ENCODE results near the gene SLC25A2. TPM values are rescaled to one million over a fixed set of nuclear protein-coding genes. Genes with fewer than 3 reads are reported as not detected.
"Not testable (repeated sequence)": the region's sequence is repeated elsewhere in the genome, so short reads cannot be mapped to it uniquely, and the experiment has no call there.

The SLC25A2 gene
- total RNA-seq = 0.25 and 0.59 TPM in 2 replicates

- intact Hi-C loops (cut with micrococcal nuclease) = no loop called here
Measured at GRCh38 chr5:141303756-141304155, at the start of gene SLC25A2. Gene SLC25A2, minus strand, starts transcription at chr5:141304049. Its CDS starts 184 bp downstream, at chr5:141303865.

- intact Hi-C loops (cut with micrococcal nuclease) = no loop called here
Measured at GRCh38 chr5:141351591-141351990, 47.7 kb upstream of the SLC25A2 start.

- intact Hi-C loops (cut with micrococcal nuclease) = no loop called here
Measured at GRCh38 chr5:141349917-141350619, 46.2 kb upstream of the SLC25A2 start, which contains the start of gene PCDHGB1. Gene PCDHGB1, plus strand, starts transcription at chr5:141350099. Its CDS starts 162 bp downstream, at chr5:141350261.

- intact Hi-C loops (cut with micrococcal nuclease) = not testable (repeated sequence)
Measured at GRCh38 chr5:141346017-141346416, 42.2 kb upstream of the SLC25A2 start.

GRCh38 chr5:141345327-141345726 is 41.5 kb upstream of the SLC25A2 start:
- intact Hi-C loops (cut with micrococcal nuclease) = no loop called here

GRCh38 chr5:141343953-141344463 is 40.2 kb upstream of the SLC25A2 start:
- intact Hi-C loops (cut with micrococcal nuclease) = no loop called here

GRCh38 chr5:141343242-141343952 is 39.5 kb upstream of the SLC25A2 start, which contains the start of gene PCDHGA3:
Gene PCDHGA3, plus strand, starts transcription at chr5:141343829. Its CDS starts 205 bp downstream, at chr5:141344034.
- intact Hi-C loops (cut with micrococcal nuclease) = no loop called here

GRCh38 chr5:141342773-141343172 is 38.9 kb upstream of the SLC25A2 start:
- intact Hi-C loops (cut with micrococcal nuclease) = no loop called here

GRCh38 chr5:141340781-141341354 is 37.0 kb upstream of the SLC25A2 start:
- intact Hi-C loops (cut with micrococcal nuclease) = not testable (repeated sequence)

GRCh38 chr5:141338538-141339306 is 34.9 kb upstream of the SLC25A2 start, which contains the start of gene PCDHGA2:
Gene PCDHGA2, plus strand, starts transcription at chr5:141338760.
- intact Hi-C loops (cut with micrococcal nuclease) = no loop called here

- intact Hi-C loops (cut with micrococcal nuclease) = not testable (repeated sequence)
Measured at GRCh38 chr5:141332571-141332970, 28.7 kb upstream of the SLC25A2 start.

- intact Hi-C loops (cut with micrococcal nuclease) = no loop called here
Measured at GRCh38 chr5:141330299-141331080, 26.6 kb upstream of the SLC25A2 start, which contains the start of gene PCDHGA1. Gene PCDHGA1, plus strand, starts transcription at chr5:141330514.

GRCh38 chr5:141328231-141328630 is 24.4 kb upstream of the SLC25A2 start:
- intact Hi-C loops (cut with micrococcal nuclease) = no loop called here

- intact Hi-C loops (cut with micrococcal nuclease) = no loop called here
Measured at GRCh38 chr5:141326088-141326854, 22.4 kb upstream of the SLC25A2 start.

- intact Hi-C loops (cut with micrococcal nuclease) = loop anchor here (5.0 kb wide), 1 partner anchor 90 kb away; the partner anchor contains the start of gene PCDHGA10
Measured at GRCh38 chr5:141322261-141322660, 18.4 kb upstream of the SLC25A2 start.

GRCh38 chr5:141320225-141321169 is 16.6 kb upstream of the SLC25A2 start, which contains the start of gene TAF7:
Gene TAF7, minus strand, starts transcription at chr5:141320784. Its CDS starts 740 bp downstream, at chr5:141320044.
- intact Hi-C loops (cut with micrococcal nuclease) = loop anchor here (1.0 to 5.0 kb wide), 6 partner anchors 92 to 674 kb away; partner anchors contain the start of genes IK, NDUFA2 and PCDHGA10

- intact Hi-C loops (cut with micrococcal nuclease) = loop anchor here (1.0 to 5.0 kb wide), 6 partner anchors 93 to 673 kb away; partner anchors contain the start of genes IK, NDUFA2 and PCDHGA10
Measured at GRCh38 chr5:141319699-141320098, 15.8 kb upstream of the SLC25A2 start.

- intact Hi-C loops (cut with micrococcal nuclease) = no loop called here
Measured at GRCh38 chr5:141319202-141319601, 15.4 kb upstream of the SLC25A2 start.

Measured in T-helper 2 cell treated with Interferon-gamma antibody and Interleukin-4, amounts not matched to agents 100 ng/mL and 5 ng/mL, for 36 hours (primary cell).